K562 (cell line): ENCODE measurements around the gene ZNF641.

Experiments used
- CREB1 ChIP-seq, 2 experiments: sonication (generic) in 1 of 2; formaldehyde crosslinking in 1 of 2; IDR thresholded peaks; 2 replicates each; pipeline versions ENCODE4 v1.6.1 to v1.8.0; 2012 to 2022; ENCODE audit warnings: inconsistent platforms in 1 of 2, mild to moderate bottlenecking in 1 of 2, missing genetic modification reagents in 1 of 2, moderate library complexity in 1 of 2
- CTCF ChIP-seq, 3 experiments: IDR thresholded peaks in 2 of 3; conservative IDR thresholded peaks in 1 of 3; 2 replicates each; pipeline ENCODE4 v1.5.1; 2011 to 2012; ENCODE audit warnings: low read length in 3 of 3, mild to moderate bottlenecking in 3 of 3, control low read depth in 2 of 3, improper control_type of control experiment in 1 of 3, inconsistent platforms in 1 of 3, low read depth in 1 of 3, mixed read lengths in 1 of 3, moderate library complexity in 1 of 3; ENCODE audit not compliant: insufficient read depth in 2 of 3
- EP300 ChIP-seq: IDR thresholded peaks from 2 replicates; pipeline ENCODE4 v1.6.1; 2012; ENCODE audit warnings: low read length, improper control_type of control experiment
- IRF2 ChIP-seq: sonication (generic); formaldehyde crosslinking; IDR thresholded peaks from 2 replicates; pipeline ENCODE4 v1.8.1; 2022; ENCODE audit warnings: mild to moderate bottlenecking, missing genetic modification reagents
- NKRF ChIP-seq: fragments of 450-650 bp; IDR thresholded peaks from 2 replicates; pipeline ENCODE4 v1.6.1; 2016; ENCODE audit warnings: borderline replicate concordance
- RFX5 ChIP-seq: IDR thresholded peaks from 2 replicates; pipeline ENCODE4 v1.6.1; 2011; ENCODE audit warnings: low read depth, mild to moderate bottlenecking, improper control_type of control experiment, low read length
- SNIP1 ChIP-seq: fragments of 450-650 bp; IDR thresholded peaks from 2 replicates; pipeline ENCODE4 v1.7.1; 2017; ENCODE audit warnings: low read depth, mild to moderate bottlenecking
- ZFP36 ChIP-seq: fragments of 150-350 bp; IDR thresholded peaks from 2 replicates; pipeline ENCODE4 v1.6.1; 2018; ENCODE audit warnings: low read length, low read depth; ENCODE audit not compliant: partially characterized antibody
- ZKSCAN1 ChIP-seq: fragments of 150-350 bp; IDR thresholded peaks from 2 replicates; pipeline ENCODE4 v1.6.1; 2016; ENCODE audit warnings: low read depth, low read length
- ZSCAN29 ChIP-seq: fragments of 450-650 bp; IDR thresholded peaks from 2 replicates; pipeline ENCODE4 v1.6.1; 2017
- TF ChIP-seq, protein P1 (sequence below): sonication (generic); formaldehyde crosslinking; IDR thresholded peaks from 2 replicates; pipeline ENCODE4 v1.8.1; 2023; ENCODE audit warnings: mild to moderate bottlenecking, missing genetic modification reagents

DNA sequence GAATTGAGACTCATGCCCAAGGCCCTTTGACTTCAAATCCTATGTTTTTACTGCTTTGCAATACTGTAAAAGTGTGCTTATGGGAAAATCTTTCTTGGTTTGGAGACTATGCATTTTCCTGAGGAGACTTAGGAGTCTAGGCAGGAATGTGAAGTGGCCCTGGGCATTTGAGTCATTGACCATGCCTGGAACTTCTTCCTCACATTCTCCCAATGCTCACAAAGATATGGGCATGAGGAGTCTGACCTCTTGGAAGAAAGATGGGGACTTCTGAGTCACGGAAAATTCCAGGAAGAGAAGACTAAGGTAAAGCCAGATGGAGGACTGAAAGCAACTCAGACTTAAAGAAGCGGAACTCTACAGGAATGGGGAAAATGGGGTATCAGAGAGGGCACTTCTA lies 38.2 kb upstream of the ZNF641 start:
- TF ChIP-seq IRF2 (no peak), ZFP36 (no peak), NKRF (no peak), CREB1 (IDR thresholded peaks at IDR 0.05) (no peak), CREB1 (CRISPR knock-in tag; IDR thresholded peaks at IDR 0.05) (no peak), CTCF (IDR thresholded peaks at IDR 0.05 in 2 of 3, conservative IDR thresholded peaks at IDR 0.05 in 1 of 3; ENCODE audit: insufficient read depth in 2 of 3, low read depth in 1 of 3, low read length in 3 of 3) (no peak), SNIP1 (no peak), EP300 (no peak), ZSCAN29 (no peak), RFX5 (no peak), ZKSCAN1 (no peak)
- TF ChIP-seq, protein P1, sequence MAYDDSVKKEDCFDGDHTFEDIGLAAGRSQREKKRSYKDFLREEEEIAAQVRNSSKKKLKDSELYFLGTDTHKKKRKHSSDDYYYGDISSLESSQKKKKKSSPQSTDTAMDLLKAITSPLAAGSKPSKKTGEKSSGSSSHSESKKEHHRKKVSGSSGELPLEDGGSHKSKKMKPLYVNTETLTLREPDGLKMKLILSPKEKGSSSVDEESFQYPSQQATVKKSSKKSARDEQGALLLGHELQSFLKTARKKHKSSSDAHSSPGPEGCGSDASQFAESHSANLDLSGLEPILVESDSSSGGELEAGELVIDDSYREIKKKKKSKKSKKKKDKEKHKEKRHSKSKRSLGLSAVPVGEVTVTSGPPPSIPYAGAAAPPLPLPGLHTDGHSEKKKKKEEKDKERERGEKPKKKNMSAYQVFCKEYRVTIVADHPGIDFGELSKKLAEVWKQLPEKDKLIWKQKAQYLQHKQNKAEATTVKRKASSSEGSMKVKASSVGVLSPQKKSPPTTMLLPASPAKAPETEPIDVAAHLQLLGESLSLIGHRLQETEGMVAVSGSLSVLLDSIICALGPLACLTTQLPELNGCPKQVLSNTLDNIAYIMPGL, result no peak
